Activated B cell treated with CpG ODN at 0.5 μM for 24 hours (primary cell): ENCODE data around the gene KRT79. TPM values are rescaled to one million over a fixed set of nuclear protein-coding genes. Genes with fewer than 3 reads are reported as not detected.

Experiments
- ATAC-seq: fragments of 200-7000 bp; cut with Tn5 transposase; one replicate; pipeline ENCODE4 v1.10.0; 2021; ENCODE audit warnings: low read depth, mild to moderate bottlenecking, moderate library complexity
- CTCF ChIA-PET: fragments of 350-600 bp; sonication (Branson Sonifier 250); formaldehyde crosslinking; loops from one replicate; lab custom pipeline; 2021; ENCODE audit warnings: antibody characterized with exemption; lab: Charles Lee
- POLR2A ChIA-PET: fragments of 350-600 bp; sonication (Branson Sonifier 250); formaldehyde crosslinking; loops from one replicate; lab custom pipeline; 2021; ENCODE audit warnings: antibody characterized with exemption; lab: Charles Lee
- DNase-seq: peaks from one replicate; pipeline ENCODE4 v3.0.0; 2022
- H3K27ac Mint-ChIP-seq: one replicate; pipeline ENCODE4 v1.8.0; 2020; ENCODE audit warnings: mixed read lengths
- H3K27me3 Mint-ChIP-seq: one replicate; pipeline ENCODE4 v1.8.0; 2021; ENCODE audit warnings: mixed read lengths
- H3K36me3 Mint-ChIP-seq: one replicate; pipeline ENCODE4 v1.8.0; 2021; ENCODE audit warnings: low read depth, mixed read lengths
- H3K4me1 Mint-ChIP-seq: one replicate; pipeline ENCODE4 v1.8.0; 2021; ENCODE audit warnings: mixed read lengths
- H3K4me3 Mint-ChIP-seq: one replicate; pipeline ENCODE4 v1.8.0; 2020; ENCODE audit warnings: mild to moderate bottlenecking, mixed read lengths
- H3K9me3 Mint-ChIP-seq: one replicate; pipeline ENCODE4 v1.8.0; 2020; ENCODE audit warnings: mixed read lengths
- CTCF ChIP-seq: fragments of 200-600 bp; IDR thresholded peaks from one replicate; pipeline ENCODE4 v1.8.0; 2022; ENCODE audit warnings: antibody characterized with exemption, mild to moderate bottlenecking
- intact Hi-C: fragments of 100-400 bp; cut with micrococcal nuclease; formaldehyde crosslinking; loops from one replicate; pipeline ENCODE4 v1.15.1; 2024
- total RNA-seq: library from RNA; stranded (reverse); gene quantifications from 2 replicates; pipeline ENCODE4 v1.2.3, GENCODE V29; 2022

The KRT79 gene
- total RNA-seq, 1 donor from 2014 or later, result not detected

GRCh38 chr12:52839436-52840105, 5.5 kb upstream of the KRT79 start:
- no peak overlapping the region for H3K27ac Mint-ChIP-seq
- no peak overlapping the region for H3K4me3 Mint-ChIP-seq
- H3K9me3 Mint-ChIP-seq, result no peaks in the 10 kb centered on the region
- CTCF ChIA-PET, result no interaction called here
- TF ChIP-seq CTCF, result no peak
- POLR2A ChIA-PET, result no interaction called here
- no peaks in the 10 kb centered on the region for H3K4me1 Mint-ChIP-seq
- intact Hi-C loops, result no loop called here
- peaks cover 29% of the 10 kb centered on the region for H3K27me3 Mint-ChIP-seq
- H3K36me3 Mint-ChIP-seq, result no peaks in the 10 kb centered on the region
- ATAC-seq (no peak), DNase-seq (no peak)

- no peaks in the 10 kb centered on the region for H3K4me1 Mint-ChIP-seq
- intact Hi-C loops, result no loop called here
- TF ChIP-seq CTCF, result no peak
- peaks cover 29% of the 10 kb centered on the region for H3K27me3 Mint-ChIP-seq
- H3K27ac Mint-ChIP-seq, result no peak overlapping the region
- ATAC-seq (no peak), DNase-seq (no peak)
- POLR2A ChIA-PET, result no interaction called here
- no peak overlapping the region for H3K4me3 Mint-ChIP-seq
- H3K36me3 Mint-ChIP-seq, result no peaks in the 10 kb centered on the region
- CTCF ChIA-PET, result no interaction called here
- no peaks in the 10 kb centered on the region for H3K9me3 Mint-ChIP-seq
These were observed 4.7 kb upstream of the KRT79 start for GRCh38 chr12:52838609-52839435.

- Mint-ChIP-seq H3K36me3 (no peaks in the 10 kb centered on the region), H3K9me3 (no peaks in the 10 kb centered on the region), H3K4me1 (no peaks in the 10 kb centered on the region), H3K27ac (no peak overlapping the region), H3K27me3 (peaks cover 29% of the 10 kb centered on the region), H3K4me3 (no peak overlapping the region)
- ChIA-PET POLR2A (no interaction called here), CTCF (no interaction called here)
- TF ChIP-seq CTCF, result no peak
- intact Hi-C loops, result no loop called here
- DNase-seq, result no peak
- no peak for ATAC-seq
These were observed 3.9 kb upstream of the KRT79 start for GRCh38 chr12:52837781-52838608.

- ATAC-seq (no peak), DNase-seq (no peak)
- ChIA-PET POLR2A (no interaction called here), CTCF (no interaction called here)
- Mint-ChIP-seq H3K4me3 (no peak overlapping the region), H3K4me1 (no peaks in the 10 kb centered on the region), H3K36me3 (no peaks in the 10 kb centered on the region), H3K9me3 (no peaks in the 10 kb centered on the region), H3K27me3 (peaks cover 29% of the 10 kb centered on the region), H3K27ac (no peak overlapping the region)
- intact Hi-C loops, result no loop called here
- TF ChIP-seq CTCF, result no peak
These were observed 3.3 kb upstream of the KRT79 start for GRCh38 chr12:52837413-52837741.
